Testis (tissue), 2 donors: ENCODE data around the gene ABHD11.

ENCODE experiments used
- CTCF ChIP-seq, 3 experiments: fragments of 450-650 bp in 2 of 3; fragments of 200-600 bp in 1 of 3; sonication (generic) in 1 of 3; IDR thresholded peaks; one replicate each; pipeline ENCODE4 v1.5.1; 2016 to 2019; ENCODE audit warnings: antibody characterized with exemption in 3 of 3, mild to moderate bottlenecking in 2 of 3, moderate library complexity in 1 of 3
- POLR2A ChIP-seq: fragments of 450-650 bp; IDR thresholded peaks from one replicate; pipeline ENCODE4 v1.6.1; 2017; ENCODE audit warnings: antibody characterized with exemption, mild to moderate bottlenecking, moderate library complexity

- TF ChIP-seq CTCF (IDR thresholded peaks at IDR 0.05), result no peak
- TF ChIP-seq POLR2A, result no peak
These were observed 22.2 kb downstream of the ABHD11 start for GRCh38 chr7:73716318-73716890.
